HUES6 (cell line): Measurements from ENCODE around the gene DIP2C.
"Not testable (repeated sequence)": the region's sequence is repeated elsewhere in the genome, so short reads cannot be mapped to it uniquely, and the experiment has no call there.

ENCODE experiments used
- H3K27ac ChIP-seq: 2 replicates; pipeline ENCODE4 v1.7.0; 2013; ENCODE audit warnings: low read depth, mild to moderate bottlenecking, low read length, inconsistent platforms
- H3K27me3 ChIP-seq: 2 replicates; pipeline ENCODE4 v1.6.1; 2013; ENCODE audit warnings: low read length; ENCODE audit not compliant: control insufficient read depth, insufficient read depth
- H3K36me3 ChIP-seq: 2 replicates; pipeline ENCODE4 v1.6.1; 2013; ENCODE audit warnings: low read length; ENCODE audit not compliant: control insufficient read depth, insufficient read depth
- H3K4me1 ChIP-seq: 2 replicates; pipeline ENCODE4 v1.6.1; 2013; ENCODE audit warnings: low read length; ENCODE audit not compliant: control insufficient read depth, insufficient read depth
- H3K4me3 ChIP-seq: 2 replicates; pipeline ENCODE4 v1.5.1; 2013; ENCODE audit warnings: low read depth, low read length
- H3K9ac ChIP-seq: one replicate; pipeline ENCODE4 v1.6.1; 2013; ENCODE audit warnings: mild to moderate bottlenecking, low read length
- H3K9me3 ChIP-seq: 2 replicates; pipeline ENCODE4 v1.6.1; 2013; ENCODE audit warnings: low read depth, low read length; ENCODE audit not compliant: control insufficient read depth, insufficient read depth

The DIP2C gene

GRCh38 chr10:480928-481552, 208.4 kb downstream of the DIP2C start:
- Histone ChIP-seq H3K4me1 (peaks cover 14% of the 10 kb centered on the region), H3K27me3 (peaks cover 20% of the 10 kb centered on the region; the same call in 1 of the 2 replicates), H3K27ac (no peak overlapping the region), H3K9ac (no peak overlapping the region), H3K4me3 (no peak overlapping the region), H3K36me3 (no peaks in the 10 kb centered on the region), H3K9me3 (no peaks in the 10 kb centered on the region)

GRCh38 chr10:480498-480927, 209.0 kb downstream of the DIP2C start:
- H3K4me1 ChIP-seq = peaks cover 14% of the 10 kb centered on the region
- no peaks in the 10 kb centered on the region for H3K36me3 ChIP-seq
- H3K4me3 ChIP-seq = no peak overlapping the region
- no peak overlapping the region for H3K27ac ChIP-seq
- peaks cover 15% of the 10 kb centered on the region; the same call in 1 of the 2 replicates for H3K27me3 ChIP-seq
- H3K9me3 ChIP-seq = no peaks in the 10 kb centered on the region
- no peak overlapping the region for H3K9ac ChIP-seq

- H3K27me3 ChIP-seq, H3K4me3 ChIP-seq, H3K9me3 ChIP-seq, H3K36me3 ChIP-seq, H3K27ac ChIP-seq, H3K4me1 ChIP-seq, H3K9ac ChIP-seq: not testable (repeated sequence)
These were observed 209.6 kb downstream of the DIP2C start for GRCh38 chr10:479706-480497.

GRCh38 chr10:478471-479245, 210.8 kb downstream of the DIP2C start:
- H3K9me3 ChIP-seq = no peaks in the 10 kb centered on the region
- no peak overlapping the region for H3K9ac ChIP-seq
- H3K27ac ChIP-seq = no peak overlapping the region
- no peaks in the 10 kb centered on the region for H3K4me1 ChIP-seq
- H3K27me3 ChIP-seq = no peaks in the 10 kb centered on the region; the same call in 1 of the 2 replicates
- H3K4me3 ChIP-seq = no peak overlapping the region
- no peaks in the 10 kb centered on the region for H3K36me3 ChIP-seq

- no peak overlapping the region for H3K9ac ChIP-seq
- H3K4me3 ChIP-seq = no peak overlapping the region
- no peaks in the 10 kb centered on the region for H3K36me3 ChIP-seq
- H3K27me3 ChIP-seq = no peaks in the 10 kb centered on the region
- no peak overlapping the region for H3K27ac ChIP-seq
- H3K4me1 ChIP-seq = no peaks in the 10 kb centered on the region
- H3K9me3 ChIP-seq = no peaks in the 10 kb centered on the region
These were observed 211.8 kb downstream of the DIP2C start for GRCh38 chr10:477620-478019.

GRCh38 chr10:476455-476780, 213.1 kb downstream of the DIP2C start:
- no peak overlapping the region for H3K9ac ChIP-seq
- no peaks in the 10 kb centered on the region for H3K36me3 ChIP-seq
- no peak overlapping the region for H3K27ac ChIP-seq
- no peaks in the 10 kb centered on the region for H3K4me1 ChIP-seq
- H3K4me3 ChIP-seq = no peak overlapping the region
- no peaks in the 10 kb centered on the region for H3K9me3 ChIP-seq
- no peaks in the 10 kb centered on the region for H3K27me3 ChIP-seq

- Histone ChIP-seq H3K4me3 (no peak overlapping the region), H3K9me3 (no peaks in the 10 kb centered on the region), H3K27me3 (no peaks in the 10 kb centered on the region), H3K36me3 (peaks cover under 1% of the 10 kb centered on the region; the same call in 1 of the 2 replicates), H3K9ac (no peak overlapping the region), H3K4me1 (no peaks in the 10 kb centered on the region), H3K27ac (no peak overlapping the region)
These were observed 213.6 kb downstream of the DIP2C start for GRCh38 chr10:475709-476454.

- Histone ChIP-seq H3K27ac (no peak overlapping the region), H3K9me3 (no peaks in the 10 kb centered on the region), H3K27me3 (no peaks in the 10 kb centered on the region), H3K9ac (no peak overlapping the region), H3K4me1 (no peaks in the 10 kb centered on the region), H3K4me3 (no peak overlapping the region), H3K36me3 (peaks cover 9% of the 10 kb centered on the region; the same call in 1 of the 2 replicates)
These were observed 214.5 kb downstream of the DIP2C start for GRCh38 chr10:474946-475345.

- no peak overlapping the region for H3K9ac ChIP-seq
- no peaks in the 10 kb centered on the region for H3K27me3 ChIP-seq
- H3K9me3 ChIP-seq = no peaks in the 10 kb centered on the region
- H3K27ac ChIP-seq = no peak overlapping the region
- H3K4me1 ChIP-seq = no peaks in the 10 kb centered on the region
- no peak overlapping the region for H3K4me3 ChIP-seq
- H3K36me3 ChIP-seq = peaks cover 9% of the 10 kb centered on the region; the same call in 1 of the 2 replicates
These were observed 215.1 kb downstream of the DIP2C start for GRCh38 chr10:474406-474805.

GRCh38 chr10:472241-472910, 217.1 kb downstream of the DIP2C start:
- Histone ChIP-seq H3K27ac (no peak overlapping the region), H3K4me3 (no peak overlapping the region), H3K27me3 (no peaks in the 10 kb centered on the region), H3K9ac (no peak overlapping the region), H3K4me1 (no peaks in the 10 kb centered on the region), H3K9me3 (no peaks in the 10 kb centered on the region), H3K36me3 (peaks cover 11% of the 10 kb centered on the region)
